SJSA1 (cell line): ENCODE results near the gene RANBP3. TPM values are rescaled to one million over a fixed set of nuclear protein-coding genes. Genes with fewer than 3 reads are reported as not detected.

ENCODE experiments used
- DNase-seq, 2 experiments: peaks; one replicate each; pipeline ENCODE4 v3.0.0-alpha.2; 2015 to 2020; ENCODE audit warnings: low spot score in 2 of 2, low read depth in 1 of 2
- H3K27ac ChIP-seq: fragments of 250-450 bp; sonication (Bioruptor Pico); 2 replicates; pipeline ENCODE4 v1.5.1; 2020; ENCODE audit warnings: mild to moderate bottlenecking, moderate library complexity
- H3K27me3 ChIP-seq: fragments of 250-450 bp; sonication (Bioruptor Pico); replicated peaks from 2 replicates; pipeline ENCODE4 v1.5.1; 2020; ENCODE audit warnings: mild to moderate bottlenecking, moderate library complexity
- H3K36me3 ChIP-seq: fragments of 250-450 bp; sonication (Bioruptor Pico); 2 replicates; pipeline ENCODE4 v1.5.1; 2020; ENCODE audit warnings: mild to moderate bottlenecking
- H3K4me1 ChIP-seq: fragments of 250-450 bp; sonication (Bioruptor Pico); replicated peaks from 2 replicates; pipeline ENCODE4 v1.6.1; 2021; ENCODE audit warnings: mild to moderate bottlenecking
- H3K4me3 ChIP-seq: fragments of 250-450 bp; sonication (Bioruptor Pico); 2 replicates; pipeline ENCODE4 v1.5.1; 2020; ENCODE audit warnings: mild to moderate bottlenecking
- H3K9me3 ChIP-seq: fragments of 250-450 bp; sonication (Bioruptor Pico); replicated peaks from 2 replicates; pipeline ENCODE4 v1.5.1; 2020; ENCODE audit warnings: mild to moderate bottlenecking
- total RNA-seq: library from RNA; depleted of rRNA; stranded (reverse); fragments of >200 nt; shearing (Covaris generic); gene quantifications from 2 replicates; pipeline ENCODE4 v1.2.3, GENCODE V29; 2014

The RANBP3 gene
- total RNA-seq, 1 experiment from 2014 or later = 81.2 TPM

GRCh38 chr19:5935473-5936291, 42.3 kb downstream of the RANBP3 start:
- H3K27me3 ChIP-seq = no peaks in the 10 kb centered on the region
- H3K4me1 ChIP-seq = no peaks in the 10 kb centered on the region
- H3K9me3 ChIP-seq = no peaks in the 10 kb centered on the region
- H3K36me3 ChIP-seq = peaks cover 89% of the 10 kb centered on the region
- DNase-seq = no peak
- H3K4me3 ChIP-seq = no peak overlapping the region
- H3K27ac ChIP-seq = no peak overlapping the region

DNA sequence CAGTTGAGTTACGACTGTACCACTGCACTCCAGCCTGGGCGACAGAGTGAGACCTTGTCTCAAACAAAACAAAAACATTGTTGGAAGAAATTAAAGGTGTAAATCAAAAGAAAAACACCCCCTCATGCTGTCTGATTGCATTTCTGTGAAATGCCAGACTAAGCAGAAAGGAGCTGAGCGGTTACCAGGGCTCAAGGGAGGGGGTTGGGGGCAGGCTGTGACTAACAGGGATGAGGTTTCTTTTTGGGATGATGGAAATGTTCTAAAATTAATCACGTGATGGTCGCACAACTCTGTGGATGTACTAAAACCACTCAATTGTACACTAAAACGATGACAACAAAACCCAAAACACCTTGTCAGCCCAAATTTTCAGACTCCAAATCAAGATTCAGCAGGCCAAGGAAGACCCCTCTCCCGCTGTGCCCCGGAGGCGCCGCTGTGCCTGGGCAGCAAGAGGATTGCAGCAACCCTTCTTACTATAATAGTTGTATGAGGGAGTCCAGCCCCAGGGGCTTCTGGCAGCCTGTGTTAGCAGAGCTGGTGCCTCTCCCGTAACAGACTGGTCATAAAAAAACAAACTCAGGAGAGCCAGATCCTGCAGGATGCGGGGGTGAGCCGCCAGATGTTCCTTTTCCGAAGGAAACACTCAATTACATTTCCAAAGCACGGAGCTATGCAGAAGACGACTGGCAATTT, 43.0 kb downstream of the RANBP3 start:
- DNase-seq = no peak
- no peaks in the 10 kb centered on the region for H3K4me1 ChIP-seq
- H3K36me3 ChIP-seq = peaks cover 89% of the 10 kb centered on the region
- no peak overlapping the region for H3K4me3 ChIP-seq
- H3K9me3 ChIP-seq = no peaks in the 10 kb centered on the region
- no peak overlapping the region for H3K27ac ChIP-seq
- H3K27me3 ChIP-seq = no peaks in the 10 kb centered on the region

GRCh38 chr19:5934069-5934401, 43.9 kb downstream of the RANBP3 start:
- no peak for DNase-seq
- H3K4me1 ChIP-seq = no peaks in the 10 kb centered on the region
- H3K27me3 ChIP-seq = no peaks in the 10 kb centered on the region
- peaks cover 89% of the 10 kb centered on the region for H3K36me3 ChIP-seq
- no peak overlapping the region for H3K27ac ChIP-seq
- H3K4me3 ChIP-seq = no peak overlapping the region
- H3K9me3 ChIP-seq = no peaks in the 10 kb centered on the region

- Histone ChIP-seq H3K9me3 (no peaks in the 10 kb centered on the region), H3K27ac (no peak overlapping the region), H3K4me3 (no peak overlapping the region), H3K27me3 (no peaks in the 10 kb centered on the region), H3K36me3 (peaks cover 93% of the 10 kb centered on the region), H3K4me1 (no peaks in the 10 kb centered on the region)
- no peak for DNase-seq
Measured at GRCh38 chr19:5933391-5934068, 44.4 kb downstream of the RANBP3 start.

DNA sequence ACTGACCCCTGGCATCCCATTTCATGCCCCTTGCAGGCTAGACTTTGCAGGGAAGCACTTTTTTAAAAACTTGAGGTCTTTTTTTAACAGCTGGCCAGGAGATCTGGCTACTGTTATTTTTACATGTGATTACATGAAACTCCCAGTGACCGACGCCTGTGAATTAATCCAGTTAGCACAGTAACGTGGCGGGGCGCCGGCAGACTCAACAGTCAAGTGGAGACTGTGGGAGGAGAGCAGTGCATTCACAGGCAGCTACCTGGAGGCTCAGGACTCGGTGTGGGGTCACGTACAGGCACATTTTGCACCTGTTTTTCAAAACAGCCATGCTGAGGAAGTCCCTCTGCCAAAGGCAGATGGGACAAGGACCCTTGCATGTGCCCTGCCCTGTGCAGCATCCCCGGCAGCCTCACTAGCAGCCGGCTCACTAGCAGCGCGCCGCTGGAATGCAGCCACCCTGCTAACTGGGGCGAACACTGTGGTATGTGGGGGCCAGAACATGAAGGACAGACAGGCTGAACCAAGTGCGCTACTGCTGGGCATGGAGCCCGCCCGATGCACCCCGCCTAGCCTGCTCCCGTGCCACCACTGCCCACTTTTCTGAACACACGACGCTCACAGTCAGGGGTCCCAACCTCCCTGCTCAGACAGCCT, 45.2 kb downstream of the RANBP3 start:
- no peak overlapping the region for H3K27ac ChIP-seq
- H3K36me3 ChIP-seq = peaks cover 93% of the 10 kb centered on the region
- no peak overlapping the region for H3K4me3 ChIP-seq

GRCh38 chr19:5932146-5932545, 45.8 kb downstream of the RANBP3 start:
- H3K27me3 ChIP-seq = no peaks in the 10 kb centered on the region
- H3K4me3 ChIP-seq = no peak overlapping the region
- peaks cover 94% of the 10 kb centered on the region for H3K36me3 ChIP-seq
- no peak for DNase-seq
- no peaks in the 10 kb centered on the region for H3K9me3 ChIP-seq
- H3K27ac ChIP-seq = no peak overlapping the region
- H3K4me1 ChIP-seq = no peaks in the 10 kb centered on the region

More for the DNA sequence above, 45.2 kb downstream of the RANBP3 start:
- Histone ChIP-seq H3K27me3 (no peaks in the 10 kb centered on the region), H3K9me3 (no peaks in the 10 kb centered on the region), H3K4me1 (no peaks in the 10 kb centered on the region)
- DNase-seq = no peak

DNA sequence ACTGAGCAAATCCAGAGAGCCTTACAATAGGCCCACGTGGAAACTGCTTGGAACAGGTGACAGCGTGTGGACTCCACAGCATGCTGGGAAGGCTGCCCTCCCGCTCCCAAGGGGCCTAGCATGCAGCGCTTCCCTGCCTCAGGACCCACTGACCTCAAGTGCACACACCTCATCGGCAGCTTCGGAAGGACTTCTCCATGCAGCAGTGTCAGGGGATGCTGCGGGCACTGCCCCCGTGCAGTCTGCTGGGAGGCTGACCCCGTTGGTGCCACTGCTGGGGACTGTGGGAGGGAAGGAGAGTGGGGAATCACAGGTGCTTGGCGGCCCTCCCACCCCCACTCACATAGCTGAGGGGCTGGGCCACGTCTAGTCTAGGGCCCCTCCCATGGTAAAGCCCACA, 46.7 kb downstream of the RANBP3 start:
- H3K4me1 ChIP-seq = no peaks in the 10 kb centered on the region
- no peak overlapping the region for H3K4me3 ChIP-seq
- no peaks in the 10 kb centered on the region for H3K27me3 ChIP-seq
- H3K36me3 ChIP-seq = peaks cover 98% of the 10 kb centered on the region
- H3K9me3 ChIP-seq = no peaks in the 10 kb centered on the region
- H3K27ac ChIP-seq = no peak overlapping the region
- no peak for DNase-seq

DNA sequence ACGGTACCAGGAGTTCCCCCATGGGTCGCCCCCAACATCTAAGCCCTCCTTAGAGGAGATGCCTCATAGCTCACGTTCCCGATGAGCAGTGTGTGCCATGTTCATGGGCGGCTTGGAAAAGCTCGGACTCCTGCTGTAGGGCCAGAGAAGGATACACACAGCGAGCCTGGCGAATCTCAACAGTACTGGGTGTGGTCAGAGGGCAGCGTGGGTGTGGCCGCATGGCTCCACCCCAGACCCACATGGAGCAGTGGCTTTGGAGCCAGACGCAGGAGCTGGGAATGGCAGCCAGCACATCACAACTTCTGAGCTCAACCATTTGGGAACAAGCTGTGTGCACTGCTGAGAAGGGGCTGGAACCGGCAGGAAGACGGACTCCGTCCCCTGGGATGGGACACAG, 48.3 kb downstream of the RANBP3 start:
- Histone ChIP-seq H3K9me3 (no peaks in the 10 kb centered on the region), H3K4me1 (no peaks in the 10 kb centered on the region), H3K36me3 (peaks cover 98% of the 10 kb centered on the region), H3K27me3 (no peaks in the 10 kb centered on the region), H3K27ac (no peak overlapping the region), H3K4me3 (no peak overlapping the region)
- no peak for DNase-seq

DNA sequence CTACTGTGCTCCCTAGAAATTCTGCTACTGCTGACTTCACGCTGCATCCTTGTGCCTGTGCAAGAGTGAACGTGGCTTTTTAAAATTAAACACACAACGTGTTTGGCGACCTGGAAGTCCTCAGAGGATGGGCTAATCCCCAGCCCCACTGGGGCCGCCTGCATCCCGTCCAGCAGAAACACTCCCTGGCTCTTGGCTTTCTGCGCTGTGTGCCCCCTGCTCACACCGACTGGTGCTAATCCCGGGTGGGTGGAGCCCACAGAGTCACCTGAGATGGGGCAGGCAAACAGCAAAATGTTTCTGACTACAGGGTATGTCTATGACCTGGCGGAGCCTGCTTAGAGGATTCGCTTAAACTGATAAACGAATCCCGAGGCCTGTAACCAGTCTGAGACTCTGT, 48.8 kb downstream of the RANBP3 start:
- Histone ChIP-seq H3K4me3 (no peak overlapping the region), H3K27me3 (no peaks in the 10 kb centered on the region), H3K36me3 (peaks cover 98% of the 10 kb centered on the region), H3K4me1 (no peaks in the 10 kb centered on the region), H3K9me3 (no peaks in the 10 kb centered on the region), H3K27ac (no peak overlapping the region)
- no peak for DNase-seq

DNA sequence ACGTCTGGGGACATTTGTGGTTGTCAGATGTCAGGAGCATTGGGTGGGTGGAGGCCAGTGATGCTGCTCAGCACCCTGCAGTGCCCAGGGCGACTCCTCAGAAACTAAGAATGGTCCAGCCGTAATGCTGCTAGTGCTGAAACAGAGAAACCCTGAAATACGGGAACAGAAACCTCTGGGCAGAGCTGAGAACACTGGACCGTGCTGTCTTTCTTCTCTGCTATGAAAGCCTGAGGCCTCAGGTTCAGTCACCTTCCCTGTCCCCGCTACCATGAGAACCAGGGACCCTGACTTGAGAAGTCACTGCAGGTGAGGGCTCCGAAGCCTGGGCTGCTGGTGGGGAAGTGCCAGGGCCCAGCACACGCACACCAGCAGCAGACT, 50.5 kb downstream of the RANBP3 start:
- Histone ChIP-seq H3K9me3 (no peaks in the 10 kb centered on the region), H3K36me3 (peaks cover 100% of the 10 kb centered on the region), H3K4me3 (no peak overlapping the region), H3K27ac (no peak overlapping the region), H3K4me1 (no peaks in the 10 kb centered on the region), H3K27me3 (no peaks in the 10 kb centered on the region)
- no peak for DNase-seq

- H3K36me3 ChIP-seq = peaks cover 100% of the 10 kb centered on the region
- H3K4me3 ChIP-seq = no peak overlapping the region
- H3K27me3 ChIP-seq = no peaks in the 10 kb centered on the region
- no peak for DNase-seq
- H3K4me1 ChIP-seq = no peaks in the 10 kb centered on the region
- no peak overlapping the region for H3K27ac ChIP-seq
- no peaks in the 10 kb centered on the region for H3K9me3 ChIP-seq
Measured at GRCh38 chr19:5926641-5927440, 51.1 kb downstream of the RANBP3 start.

DNA sequence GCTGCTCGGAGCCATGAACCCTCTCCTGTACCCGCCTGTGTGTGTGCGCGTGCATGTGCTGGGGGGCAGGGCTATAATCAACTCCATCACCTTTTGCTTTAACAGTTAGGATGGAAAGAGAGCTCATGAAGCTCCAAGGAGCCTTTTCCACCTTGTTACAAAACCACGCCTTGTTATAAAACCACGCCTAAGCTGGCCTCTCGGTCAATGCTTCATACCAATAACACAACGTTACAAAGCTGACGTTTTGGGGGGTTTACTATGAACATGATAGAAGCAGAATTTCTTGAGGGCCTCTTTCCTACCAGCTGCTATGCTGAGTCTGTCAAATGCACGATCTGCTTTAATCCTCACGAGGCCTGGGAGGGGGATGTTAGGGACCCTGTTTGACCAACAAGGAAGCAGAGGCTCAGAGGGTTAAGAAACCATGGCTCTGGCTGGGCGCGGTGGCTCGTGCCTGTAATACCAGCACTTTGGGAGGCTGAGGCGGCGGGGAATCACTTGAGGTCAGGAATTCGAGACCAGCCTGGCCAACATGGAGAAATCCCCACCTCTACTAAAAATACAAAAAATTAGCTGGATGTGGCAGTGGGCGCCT, 52.0 kb downstream of the RANBP3 start:
- Histone ChIP-seq H3K27ac (no peak overlapping the region), H3K9me3 (no peaks in the 10 kb centered on the region), H3K4me1 (no peaks in the 10 kb centered on the region), H3K36me3 (peaks cover 99% of the 10 kb centered on the region), H3K4me3 (no peak overlapping the region), H3K27me3 (no peaks in the 10 kb centered on the region)
- no peak for DNase-seq

DNA sequence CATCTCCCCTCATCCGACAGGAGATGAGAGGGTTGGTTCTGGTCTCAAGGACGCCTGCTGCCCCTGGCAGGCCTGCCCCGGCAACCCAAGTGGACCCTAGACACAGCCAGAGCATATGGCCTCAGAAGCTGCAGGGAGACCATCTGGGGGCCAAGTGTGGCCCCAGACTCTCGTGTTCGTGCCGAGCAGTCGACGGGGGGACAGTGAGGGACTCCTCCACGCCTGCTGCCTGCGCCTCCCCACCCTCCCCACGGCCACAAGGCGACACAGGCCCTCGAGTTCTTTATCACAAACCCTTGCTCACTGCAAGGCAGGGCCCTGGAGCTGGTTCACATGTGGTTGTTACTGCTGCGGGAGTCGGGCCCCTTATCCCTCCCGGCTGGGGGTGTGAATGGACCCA, 54.6 kb downstream of the RANBP3 start:
- no peak overlapping the region for H3K4me3 ChIP-seq
- no peak overlapping the region for H3K27ac ChIP-seq
- no peaks in the 10 kb centered on the region for H3K4me1 ChIP-seq
- peaks cover 98% of the 10 kb centered on the region for H3K36me3 ChIP-seq
- no peak for DNase-seq
- no peaks in the 10 kb centered on the region for H3K27me3 ChIP-seq
- H3K9me3 ChIP-seq = no peaks in the 10 kb centered on the region
